ENCODE results near the gene OR6C70. TPM values are rescaled to one million over a fixed set of nuclear protein-coding genes. Genes with fewer than 3 reads are reported as not detected.

Gene OR6C70
- total and polyA plus RNA-seq, 2 of the 4 experiments (the other 2 are of a cell fraction) = not detected

GRCh38 chr12:55492078-55492477 is 22.1 kb upstream of the OR6C70 start, which contains the start of gene OR6C68:
OR6C68 (plus strand) TSS chr12:55492378; CDS start chr12:55492378, 0 bp downstream.
- H3K27me3 ChIP-seq (ENCODE audit: control insufficient read depth, insufficient read depth, low read length) = no peaks in the 10 kb centered on the region
- no peak within 1 kb of the TSS for H3K4me2 ChIP-seq (ENCODE audit: low read depth, low read length)
- H3K4me1 ChIP-seq (ENCODE audit: control insufficient read depth, insufficient read depth, low read length) = no peaks in the 10 kb centered on the region
- no peak within 1 kb of the TSS for H2BK5ac ChIP-seq (ENCODE audit: low read depth, low read length, poor library complexity, severe bottlenecking)
- no peak within 1 kb of the TSS for H4K91ac ChIP-seq (ENCODE audit: insufficient read depth, low read depth, low read length)
- BruUV-seq (replicated peaks) = no TSS peak
- no peak for TF ChIP-seq BHLHE40 (IDR thresholded peaks at IDR 0.05; ENCODE audit: low read depth, low read length)
- no peak for TF ChIP-seq CHD1 (IDR thresholded peaks at IDR 0.05; ENCODE audit: low read depth, low read length)
- no peak for TF ChIP-seq MAZ (IDR thresholded peaks at IDR 0.05; ENCODE audit: borderline replicate concordance, low read depth, low read length)
- TF ChIP-seq NFE2L2 (IDR thresholded peaks at IDR 0.05; ENCODE audit: low read depth, low read length) = no peak
- TF ChIP-seq RFX5 (IDR thresholded peaks at IDR 0.05; ENCODE audit: low read depth, low read length) = no peak
- no peak for TF ChIP-seq ELK1 (IDR thresholded peaks at IDR 0.05; ENCODE audit: borderline replicate concordance, low read depth, low read length)
- no peak for TF ChIP-seq CEBPB (IDR thresholded peaks at IDR 0.05; ENCODE audit: low read depth, low read length)
- TF ChIP-seq CTCF (conservative IDR thresholded peaks at IDR 0.05; ENCODE audit: low read depth, low read length) = no peak
- no peak for TF ChIP-seq USF2 (IDR thresholded peaks at IDR 0.05; ENCODE audit: low read depth, low read length)
- TF ChIP-seq POLR2A (IDR thresholded peaks at IDR 0.05; ENCODE audit: low read depth, low read length) = no peak
- no peak for TF ChIP-seq MXI1 (IDR thresholded peaks at IDR 0.05; ENCODE audit: borderline replicate concordance, low read depth, low read length)
- TF ChIP-seq MAFK (IDR thresholded peaks at IDR 0.05; ENCODE audit: low read depth, low read length) = no peak
- TF ChIP-seq FOS (IDR thresholded peaks at IDR 0.05; ENCODE audit: low read depth, low read length) = no peak
- TF ChIP-seq SMC3 (IDR thresholded peaks at IDR 0.05; ENCODE audit: low read depth, low read length) = no peak
- no peak for TF ChIP-seq RAD21 (IDR thresholded peaks at IDR 0.05; ENCODE audit: low read length)
- TF ChIP-seq RCOR1 (IDR thresholded peaks at IDR 0.05; ENCODE audit: insufficient replicate concordance, low read length) = no peak
- H3K14ac ChIP-seq (replicated peaks; ENCODE audit: low read depth, low read length) = no peak within 1 kb of the TSS
- H2AFZ ChIP-seq (replicated peaks; ENCODE audit: low read length, poor library complexity) = no peak within 1 kb of the TSS
- H3K9me1 ChIP-seq (ENCODE audit: insufficient read depth, low read length) = no peaks in the 10 kb centered on the region
- no peak within 1 kb of the TSS for H4K8ac ChIP-seq (ENCODE audit: low read depth in 2 of 2, low read length in 2 of 2)
- ATAC-seq (ENCODE audit: low read depth) (no peak), DNase-seq (no peak)
- H2AK9ac ChIP-seq (replicated peaks; ENCODE audit: low read depth, low read length, poor library complexity) = no peak within 1 kb of the TSS
- H3K4me3 ChIP-seq (ENCODE audit: insufficient read depth, low read depth, low read length) = no peak within 1 kb of the TSS
- no peak within 1 kb of the TSS for H3K27ac ChIP-seq (ENCODE audit: insufficient read depth, low read length)
- ChIA-PET POLR2A (ENCODE audit: unreplicated experiment) (no interaction called here), CTCF (no interaction called here)
- H3K56ac ChIP-seq (ENCODE audit: extremely low read depth, insufficient read depth, low read length) = no peak within 1 kb of the TSS
- H4K20me1 ChIP-seq (ENCODE audit: insufficient read depth, low read length) = no peaks in the 10 kb centered on the region
- dilution Hi-C loops (cut with HindIII; ENCODE audit: low sequenced_read_pairs, unreplicated experiment) (no loop called here), in situ Hi-C loops (cut with MboI; ENCODE audit: low sequenced_read_pairs) (no loop called here), intact Hi-C loops (cut with micrococcal nuclease) (no loop called here)
- no peak within 1 kb of the TSS for H2AK5ac ChIP-seq (ENCODE audit: low read depth, low read length)
- no peak within 1 kb of the TSS for H2BK120ac ChIP-seq (ENCODE audit: low read depth, low read length)
- no peak within 1 kb of the TSS for H2BK15ac ChIP-seq (ENCODE audit: low read depth, low read length)
- no peaks in the 10 kb centered on the region for H3K9me3 ChIP-seq (ENCODE audit: control insufficient read depth, insufficient read depth, low read length)
- no peak within 1 kb of the TSS for H3K4ac ChIP-seq (ENCODE audit: low read depth, low read length)
- no peak within 1 kb of the TSS for H2BK20ac ChIP-seq (ENCODE audit: low read depth, low read length)
- no peak within 1 kb of the TSS for H3K23ac ChIP-seq (ENCODE audit: low read depth, low read length)
- H3K36me3 ChIP-seq (ENCODE audit: control insufficient read depth, insufficient read depth, low read length) = no peaks in the 10 kb centered on the region
- WGBS, 2 experiments (ENCODE audit: extremely low coverage in 2 of 2, insufficient read length in 1 of 2) = no CpG with 5 or more reads among the region's 2 CpGs
- no peak within 1 kb of the TSS for H3K18ac ChIP-seq (ENCODE audit: low read depth, low read length)
- H4K5ac ChIP-seq (ENCODE audit: low read depth, low read length) = no peak within 1 kb of the TSS
- no peak within 1 kb of the TSS for H3K9ac ChIP-seq (ENCODE audit: low read depth, low read length)
- H3K79me1 ChIP-seq (ENCODE audit: low read depth in 1 of 2, low read length in 2 of 2) = no peaks in the 10 kb centered on the region
